Neutrophil (primary cell): ENCODE measurements around the gene ANKMY1.

Source experiments
- H3K27ac ChIP-seq: fragments of 200-600 bp; sonication (generic); 2 replicates; pipeline ENCODE4 v1.5.1; 2016; ENCODE audit warnings: mild to moderate bottlenecking, moderate library complexity
- H3K27me3 ChIP-seq: fragments of 200-600 bp; sonication (generic); 2 replicates; pipeline ENCODE4 v1.6.0; 2016; ENCODE audit warnings: mild to moderate bottlenecking
- H3K36me3 ChIP-seq: fragments of 200-600 bp; sonication (generic); 2 replicates; pipeline ENCODE4 v1.5.1; 2017
- H3K4me1 ChIP-seq, 2 experiments: fragments of 200-600 bp in 1 of 2; sonication (generic) in 1 of 2; 1 replicate in 1 of 2; 2 replicates in 1 of 2; pipeline versions ENCODE4 v1.5.1 to v1.6.1; 2013 to 2016; ENCODE audit warnings: low read depth in 1 of 2, low read length in 1 of 2, mild to moderate bottlenecking in 1 of 2, moderate library complexity in 1 of 2; ENCODE audit not compliant: control insufficient read depth in 1 of 2, insufficient read depth in 1 of 2
- H3K4me3 ChIP-seq, 2 experiments: fragments of 200-600 bp in 1 of 2; sonication (generic) in 1 of 2; 1 replicate in 1 of 2; 2 replicates in 1 of 2; pipeline ENCODE4 v1.5.1; 2013 to 2016; ENCODE audit warnings: low read depth in 1 of 2, low read length in 1 of 2, mild to moderate bottlenecking in 1 of 2, moderate library complexity in 1 of 2
- H3K9me3 ChIP-seq: fragments of 200-600 bp; sonication (generic); 2 replicates; pipeline ENCODE4 v1.5.1; 2016
- CTCF ChIP-seq: fragments of 200-600 bp; sonication (generic); IDR thresholded peaks from 2 replicates; pipeline ENCODE4 v1.5.1; 2016; ENCODE audit warnings: antibody characterized with exemption

Gene ANKMY1

DNA sequence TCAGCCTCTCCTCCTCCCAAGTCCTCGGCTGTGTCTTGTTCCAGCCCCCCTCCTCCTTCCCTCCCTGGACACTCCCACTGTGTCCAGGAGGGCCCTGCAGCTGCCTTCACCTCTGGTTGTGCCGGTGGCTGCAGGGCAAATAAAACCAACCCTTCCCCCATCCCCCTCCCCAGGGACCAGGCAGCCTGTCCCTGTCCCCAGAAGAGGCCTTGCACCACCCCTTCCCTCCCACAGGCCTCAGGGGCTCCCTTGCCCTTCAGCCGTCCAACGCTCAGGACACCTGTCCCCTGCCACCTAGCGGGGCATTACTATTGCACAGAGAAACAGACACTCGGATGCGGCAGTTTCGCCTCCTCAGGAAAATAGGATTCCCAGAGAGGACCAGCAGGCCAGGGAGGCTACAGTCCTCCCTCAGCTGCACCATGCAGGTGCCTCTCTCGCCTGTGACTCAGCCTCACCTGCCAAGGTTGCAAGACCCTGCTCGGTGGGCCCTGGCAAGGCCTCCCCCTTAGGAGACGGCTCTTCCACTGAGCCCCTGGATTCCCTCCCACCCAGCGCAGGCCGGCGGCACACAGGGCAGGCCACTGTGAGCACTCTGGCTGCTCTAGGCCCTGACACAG lies 127.8 kb downstream of the ANKMY1 start:
- Histone ChIP-seq H3K27ac (no peak overlapping the region), H3K27me3 (peaks cover 58% of the 10 kb centered on the region), H3K4me1 (no peaks in the 10 kb centered on the region), H3K4me3 (no peak overlapping the region), H3K36me3 (no peaks in the 10 kb centered on the region), H3K9me3 (no peaks in the 10 kb centered on the region)
- TF ChIP-seq CTCF = no peak
